GM18508 (cell line): ENCODE measurements around the gene NAT10.
A peak's percentile ranks its signal among the peaks of the same experiment; 100 is the strongest.

ENCODE experiments used
- ATAC-seq: cut with Tn5 transposase; IDR thresholded peaks from one replicate; pipeline ENCODE4 v1.9.1; 2021; ENCODE audit warnings: moderate number of reproducible peaks; ENCODE audit not compliant: insufficient read depth, unreplicated experiment

NAT10 gene

DNA sequence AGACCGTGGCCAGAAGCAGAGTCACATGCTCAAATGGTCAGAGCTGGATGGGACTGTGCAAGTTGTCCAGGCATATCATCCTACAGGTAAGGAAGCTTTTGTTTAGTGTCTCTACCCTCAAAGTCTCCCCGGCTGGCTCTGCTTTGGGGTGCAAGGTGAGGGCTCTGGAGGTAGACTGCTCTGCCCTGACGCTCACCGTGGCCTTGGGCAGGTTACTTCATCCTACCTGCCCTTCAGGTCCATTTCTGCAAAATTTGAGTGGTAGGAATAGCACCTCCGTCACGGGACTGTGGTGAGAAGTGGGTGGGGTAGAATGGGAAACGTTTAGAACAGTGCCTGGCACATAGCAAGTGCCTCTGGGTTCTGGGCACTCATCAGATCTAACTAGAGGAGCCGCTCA lies 42.2 kb downstream of the NAT10 start:
- no peak for ATAC-seq

DNA sequence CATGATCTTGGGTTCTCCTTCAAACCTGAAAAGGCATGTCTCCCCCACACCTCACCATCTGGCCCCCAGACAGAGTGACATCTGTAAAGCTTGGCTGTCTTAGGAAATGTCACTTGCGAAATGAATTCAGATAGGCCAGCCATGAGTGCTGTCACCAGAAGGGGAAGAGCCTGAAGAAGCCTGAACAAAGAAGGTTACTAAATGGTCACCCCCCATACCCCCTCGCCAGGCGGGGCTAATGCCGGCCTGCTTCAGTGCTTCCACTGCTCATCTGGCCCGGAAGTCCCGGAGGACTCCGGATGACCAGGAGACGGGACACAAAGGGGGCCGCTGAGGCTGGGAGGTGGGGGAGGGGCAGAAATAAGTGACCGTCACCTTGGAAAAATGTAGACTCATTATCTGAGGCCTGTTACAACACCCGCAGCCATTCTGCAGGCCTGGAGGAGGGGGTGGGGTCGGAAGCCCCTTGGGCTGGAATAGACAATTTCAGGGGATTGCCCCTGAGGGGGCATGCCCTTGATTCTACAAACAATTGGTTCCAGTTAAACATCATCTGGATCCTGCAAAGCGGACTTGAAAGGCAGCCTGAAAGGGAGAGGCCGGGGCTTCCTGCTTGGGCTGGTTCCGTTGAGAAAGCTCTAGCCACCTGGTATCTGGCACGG lies 43.2 kb downstream of the NAT10 start:
- ATAC-seq = no peak

DNA sequence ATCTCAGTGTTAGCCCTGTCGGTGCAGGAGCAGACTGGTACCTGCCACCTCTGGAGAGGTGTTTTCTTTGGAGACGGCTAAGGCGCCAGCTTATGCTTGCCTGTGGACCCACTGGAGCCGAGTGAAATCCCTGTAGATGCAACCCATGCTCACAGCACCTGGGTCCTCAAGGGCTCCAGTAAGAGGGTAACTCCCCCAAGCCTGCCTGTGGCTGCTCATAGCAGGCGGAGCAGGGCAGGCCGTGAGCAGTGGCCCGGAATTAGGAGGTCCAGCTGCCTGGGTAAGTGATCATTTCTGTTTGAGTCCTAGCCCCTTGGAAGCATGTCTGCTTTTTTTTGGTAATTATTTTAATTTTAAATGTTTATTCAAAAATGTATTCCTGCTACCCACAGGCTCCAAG lies 43.8 kb downstream of the NAT10 start:
- ATAC-seq = no peak

- ATAC-seq = no peak
Observed at GRCh38 chr11:34149786-34150185, 44.4 kb downstream of the NAT10 start.

DNA sequence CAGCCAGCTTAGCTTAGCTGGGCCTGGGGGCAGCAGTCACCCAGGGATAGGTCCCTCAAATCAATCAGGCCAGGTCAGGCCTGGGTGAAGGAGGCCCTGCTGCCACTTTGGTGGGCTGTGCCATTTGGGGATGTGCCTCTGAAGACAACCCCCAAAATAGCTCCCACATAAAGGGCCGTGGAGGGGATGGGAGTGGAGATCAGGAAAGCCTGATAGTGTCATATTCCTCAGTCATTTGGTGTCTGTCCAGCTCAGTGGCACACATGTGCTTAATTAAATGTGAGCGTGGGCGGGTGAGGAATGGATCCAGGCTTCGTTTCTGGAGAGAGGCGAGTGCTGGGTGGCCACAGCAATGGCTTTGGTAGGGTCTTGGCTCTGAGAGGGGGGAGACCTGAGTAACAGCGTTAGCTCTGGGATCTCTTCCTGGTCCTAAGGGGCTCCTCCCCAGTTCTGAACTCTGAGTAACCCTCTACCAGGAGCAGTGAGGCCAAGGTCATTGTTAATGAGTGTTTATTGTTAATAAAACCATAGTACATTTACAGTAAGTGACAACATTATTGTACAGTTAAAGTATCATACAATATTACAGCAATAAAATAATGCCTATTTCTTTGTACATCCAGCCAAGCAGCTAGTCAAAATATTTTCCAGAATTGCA lies 45.2 kb downstream of the NAT10 start:
- no peak for ATAC-seq

DNA sequence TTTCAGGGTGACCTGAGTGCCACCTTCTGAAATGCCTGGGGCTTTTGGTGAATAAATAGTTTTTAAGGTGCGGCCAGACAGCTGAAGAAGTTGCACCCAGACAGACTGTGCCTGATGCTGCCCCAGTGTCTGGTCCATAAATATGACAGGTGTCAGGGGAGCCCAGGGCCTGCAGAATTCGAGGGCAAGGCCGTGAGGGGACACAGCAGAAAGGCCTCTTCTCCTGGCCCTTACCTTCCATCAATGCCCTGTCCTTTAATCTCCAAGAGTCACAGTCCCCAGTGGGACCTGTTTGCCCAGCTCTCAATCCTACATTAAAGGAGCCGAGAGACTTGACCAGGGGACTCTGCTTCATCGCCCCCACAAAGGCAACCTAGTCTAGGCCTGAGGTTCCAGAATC lies 45.7 kb downstream of the NAT10 start:
- ATAC-seq = no peak

- no peak for ATAC-seq
Observed at GRCh38 chr11:34151916-34152845, 46.8 kb downstream of the NAT10 start.

GRCh38 chr11:34154059-34154875 lies 48.8 kb downstream of the NAT10 start:
- peak; percentile 58 for ATAC-seq

GRCh38 chr11:34155057-34155756 lies 49.8 kb downstream of the NAT10 start:
- no peak for ATAC-seq

GRCh38 chr11:34155757-34156062 lies 50.3 kb downstream of the NAT10 start:
- ATAC-seq = no peak

DNA sequence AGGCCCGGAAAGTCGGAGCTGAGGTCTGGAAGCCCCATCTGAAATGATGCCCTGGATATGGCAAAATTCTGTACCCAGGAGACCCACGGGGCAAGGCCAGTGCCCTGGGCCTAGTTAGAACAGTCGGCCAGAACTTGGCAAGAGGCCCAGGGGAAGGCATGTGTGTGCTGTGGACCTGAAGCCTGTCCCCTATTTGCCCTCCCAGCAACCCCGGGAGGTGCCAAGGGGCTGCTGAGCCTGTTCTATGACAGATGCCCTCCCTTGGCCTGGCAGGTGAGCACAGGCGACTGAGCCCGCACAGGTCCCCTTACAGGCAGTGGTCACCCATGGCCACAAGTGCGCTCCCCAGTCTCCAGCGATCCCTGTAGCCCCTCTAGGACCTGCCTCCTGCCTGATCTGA lies 51.7 kb downstream of the NAT10 start:
- ATAC-seq = no peak

DNA sequence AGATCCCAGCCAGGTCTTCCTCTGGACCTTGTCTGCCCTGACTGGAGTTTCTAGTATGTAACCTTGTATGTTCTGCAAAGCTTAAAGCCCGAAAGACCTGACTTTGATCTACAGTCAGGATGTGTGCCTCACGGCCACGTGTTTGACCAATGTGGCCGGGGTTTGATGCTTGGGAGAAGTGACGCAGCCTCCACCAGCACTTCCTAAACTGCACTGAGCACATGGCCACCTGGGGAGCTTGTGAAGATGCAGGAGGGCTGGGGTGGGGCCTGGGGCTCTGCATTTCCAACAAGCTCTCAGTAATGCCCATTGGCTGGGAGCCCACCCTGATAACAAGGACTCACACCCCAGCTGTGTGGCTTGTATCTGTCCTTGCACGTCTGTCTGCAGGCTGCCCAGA lies 53.2 kb downstream of the NAT10 start:
- ATAC-seq = no peak

- ATAC-seq = no peak
Observed at GRCh38 chr11:34160049-34160721, 54.8 kb downstream of the NAT10 start.

DNA sequence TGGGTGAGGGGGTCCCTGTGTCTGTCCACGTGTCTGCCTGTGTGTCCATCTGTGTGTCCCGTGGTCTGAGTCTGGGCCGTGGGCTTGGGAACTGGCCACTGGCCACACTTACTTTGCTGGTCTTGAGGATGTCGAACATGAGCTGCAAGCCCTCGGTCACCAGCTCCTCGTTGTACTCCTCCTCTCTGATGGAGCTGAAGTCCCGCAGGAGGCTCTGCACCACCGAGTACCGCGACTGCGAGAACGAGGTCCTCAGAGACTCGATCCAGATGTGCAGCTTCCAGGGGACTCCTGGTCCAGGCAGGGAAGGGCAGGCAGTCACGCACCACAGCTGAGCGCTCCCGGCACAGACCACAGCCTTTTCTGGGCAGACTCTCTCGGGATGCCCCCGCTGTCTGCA lies 55.4 kb downstream of the NAT10 start:
- ATAC-seq = no peak

DNA sequence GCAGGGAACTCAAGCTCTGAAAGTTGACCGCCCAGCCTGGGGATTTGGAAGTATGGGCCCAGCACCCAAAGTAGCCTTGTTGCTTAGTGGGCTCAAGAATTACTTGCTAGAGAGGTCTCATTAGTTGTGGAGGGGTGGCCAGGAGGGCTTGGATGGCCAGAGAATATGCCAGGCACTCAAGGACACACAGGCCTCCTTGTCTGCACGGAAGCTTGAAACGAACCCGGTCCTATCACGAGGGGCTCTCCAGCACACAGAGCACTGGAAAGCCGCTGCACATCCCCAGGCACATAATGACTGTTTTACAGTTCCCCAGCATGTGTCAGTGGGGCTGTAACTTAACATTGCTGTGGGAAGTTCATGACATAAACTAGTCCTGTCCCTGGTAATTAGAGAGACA lies 55.9 kb downstream of the NAT10 start:
- no peak for ATAC-seq

DNA sequence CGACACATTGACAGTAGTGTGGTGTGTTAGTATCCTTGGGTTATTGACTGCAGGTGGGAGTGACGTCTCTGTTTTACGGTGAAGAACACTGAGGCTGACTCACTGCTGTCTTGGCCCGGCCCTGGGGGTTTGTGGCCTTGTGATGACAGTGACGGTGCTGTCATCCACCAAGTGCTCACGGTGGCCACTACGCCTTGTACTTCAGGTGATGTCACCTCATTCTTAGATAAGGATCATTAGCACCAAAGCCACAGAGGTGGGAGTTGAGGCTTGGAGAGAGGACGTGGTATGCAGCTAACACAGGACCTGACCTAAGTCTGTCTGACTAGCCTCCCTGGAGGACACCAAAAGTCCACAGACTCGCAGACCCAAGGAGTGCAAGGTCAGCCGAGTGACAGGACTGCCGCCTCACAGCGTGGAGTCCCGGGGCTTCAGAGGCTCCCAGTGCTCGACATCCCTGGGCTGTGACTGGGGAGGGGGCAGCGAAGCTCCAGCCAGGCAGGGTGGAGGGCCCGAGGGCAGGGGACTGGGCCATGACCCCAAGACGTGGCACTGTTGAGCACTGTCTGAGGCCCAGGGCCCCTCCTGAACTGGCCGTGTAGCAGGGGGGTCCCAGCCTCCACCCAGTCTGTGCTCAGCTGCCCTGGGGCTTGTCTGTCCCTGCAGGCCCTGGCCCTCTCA lies 56.5 kb downstream of the NAT10 start:
- no peak for ATAC-seq

GRCh38 chr11:34162493-34162820 lies 57.0 kb downstream of the NAT10 start:
- ATAC-seq = no peak

DNA sequence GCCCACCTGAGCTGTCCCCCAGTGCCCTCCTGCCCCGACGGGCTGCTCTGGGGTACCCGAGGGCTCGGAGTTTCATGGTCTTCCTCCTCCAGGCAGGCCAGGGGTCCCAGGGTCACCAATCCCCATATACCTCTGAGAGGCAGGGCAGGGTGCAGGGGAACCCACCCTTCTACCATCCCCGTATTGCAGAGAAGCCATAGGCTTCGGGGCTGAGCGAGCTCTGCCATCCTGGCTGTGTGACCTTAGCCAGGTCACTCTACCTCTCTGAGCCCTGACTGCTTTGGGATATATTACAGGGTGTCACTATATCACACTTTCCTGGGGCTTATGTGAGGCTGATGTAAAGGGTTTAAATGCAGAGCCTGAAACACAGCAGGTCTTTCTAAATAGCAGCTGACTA lies 57.4 kb downstream of the NAT10 start:
- ATAC-seq = no peak

DNA sequence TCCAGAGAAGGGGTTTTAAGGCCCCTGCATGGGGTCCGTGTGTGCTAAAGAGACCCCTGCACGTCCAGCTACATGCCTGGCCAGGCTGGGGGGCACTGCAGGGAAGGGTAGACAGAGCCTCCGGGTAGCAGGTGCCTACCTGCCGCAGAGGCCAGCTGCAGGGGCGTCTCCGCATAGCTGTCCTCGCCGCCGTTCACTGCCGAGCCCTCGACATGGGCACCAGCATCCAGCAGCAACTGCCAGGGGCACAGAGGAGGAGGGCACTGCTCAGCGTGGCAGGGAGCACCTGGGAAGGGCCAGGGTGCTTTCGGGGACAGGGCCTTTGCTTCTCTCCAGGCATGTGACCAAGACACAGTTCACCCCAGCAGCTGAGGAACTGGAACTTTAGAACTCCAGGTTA lies 59.7 kb downstream of the NAT10 start:
- no peak for ATAC-seq
